ENCODE measurements around the gene STAT4.

STAT4 gene, protein sequence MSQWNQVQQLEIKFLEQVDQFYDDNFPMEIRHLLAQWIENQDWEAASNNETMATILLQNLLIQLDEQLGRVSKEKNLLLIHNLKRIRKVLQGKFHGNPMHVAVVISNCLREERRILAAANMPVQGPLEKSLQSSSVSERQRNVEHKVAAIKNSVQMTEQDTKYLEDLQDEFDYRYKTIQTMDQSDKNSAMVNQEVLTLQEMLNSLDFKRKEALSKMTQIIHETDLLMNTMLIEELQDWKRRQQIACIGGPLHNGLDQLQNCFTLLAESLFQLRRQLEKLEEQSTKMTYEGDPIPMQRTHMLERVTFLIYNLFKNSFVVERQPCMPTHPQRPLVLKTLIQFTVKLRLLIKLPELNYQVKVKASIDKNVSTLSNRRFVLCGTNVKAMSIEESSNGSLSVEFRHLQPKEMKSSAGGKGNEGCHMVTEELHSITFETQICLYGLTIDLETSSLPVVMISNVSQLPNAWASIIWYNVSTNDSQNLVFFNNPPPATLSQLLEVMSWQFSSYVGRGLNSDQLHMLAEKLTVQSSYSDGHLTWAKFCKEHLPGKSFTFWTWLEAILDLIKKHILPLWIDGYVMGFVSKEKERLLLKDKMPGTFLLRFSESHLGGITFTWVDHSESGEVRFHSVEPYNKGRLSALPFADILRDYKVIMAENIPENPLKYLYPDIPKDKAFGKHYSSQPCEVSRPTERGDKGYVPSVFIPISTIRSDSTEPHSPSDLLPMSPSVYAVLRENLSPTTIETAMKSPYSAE

DNA sequence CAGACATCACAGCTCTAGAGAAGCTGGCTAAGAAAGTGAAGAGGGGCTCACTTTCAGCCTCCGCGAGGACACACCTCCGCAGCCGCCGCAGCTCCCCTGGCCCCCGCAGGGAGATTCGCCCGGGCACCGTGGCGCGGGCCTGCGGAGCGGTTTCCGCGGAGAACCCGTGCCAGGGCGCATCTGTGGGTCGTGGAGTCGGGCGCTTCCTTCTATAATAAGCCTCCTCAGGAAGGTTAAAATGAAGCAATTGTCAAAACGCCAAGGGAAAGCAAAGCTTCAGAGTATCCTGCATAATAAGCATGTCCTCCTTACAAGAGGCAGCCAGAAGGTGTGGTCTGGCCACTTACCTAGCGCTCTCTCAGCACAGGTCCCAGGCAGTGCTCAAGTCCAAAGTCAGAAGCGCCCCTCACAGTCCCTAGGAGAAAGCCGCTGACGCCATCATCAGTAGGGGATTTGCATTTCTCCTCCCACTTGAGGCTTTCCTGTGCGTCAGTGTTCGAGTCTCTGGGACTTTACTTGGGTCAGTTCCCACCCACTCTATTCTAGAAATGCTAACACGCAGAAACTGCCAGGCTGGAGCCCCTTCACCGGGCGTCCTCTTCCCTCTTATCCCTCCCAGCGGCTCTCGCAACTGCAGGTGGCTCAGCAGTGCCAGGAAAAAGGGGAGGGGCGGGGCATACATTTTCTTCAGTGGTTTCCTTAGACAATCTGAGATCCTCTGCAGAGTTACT is at the start of gene STAT4:
Gene STAT4, minus strand, starts transcription at position 395 of the 731 bp plus-strand sequence. CDS start 2,791 bp downstream, outside the sequence.
- peak; percentile 59 for DNase-seq (ENCODE audit: low spot score)

DNA sequence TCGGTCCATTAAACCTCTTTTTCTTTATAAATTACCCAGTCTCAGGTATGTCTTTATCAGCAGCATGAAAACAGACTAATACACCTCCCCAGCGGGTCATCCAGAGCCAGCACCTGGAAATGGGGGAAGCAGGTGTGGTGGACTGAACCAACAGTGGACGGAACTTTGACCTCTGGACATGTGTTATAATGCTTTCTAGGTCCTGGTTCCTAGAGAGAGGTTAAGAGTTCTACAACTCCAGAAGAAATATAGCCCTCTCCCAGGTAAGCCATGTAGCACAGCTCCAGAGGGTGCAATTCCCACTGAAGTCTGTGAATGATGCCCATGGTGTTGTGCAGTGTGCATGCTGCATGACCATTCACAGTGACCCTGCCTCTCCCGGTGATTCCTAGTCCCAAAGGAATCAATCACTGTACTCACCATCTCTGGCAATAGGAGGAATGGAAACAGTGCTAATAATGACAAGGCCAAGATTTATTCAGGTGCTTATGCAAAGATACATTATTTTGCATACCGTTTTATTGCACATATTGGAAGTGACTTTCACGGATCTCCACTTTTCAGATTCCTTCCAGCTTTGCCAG is 49.2 kb upstream of the STAT4 start:
- DNase-seq (ENCODE audit: low spot score): no peak

DNA sequence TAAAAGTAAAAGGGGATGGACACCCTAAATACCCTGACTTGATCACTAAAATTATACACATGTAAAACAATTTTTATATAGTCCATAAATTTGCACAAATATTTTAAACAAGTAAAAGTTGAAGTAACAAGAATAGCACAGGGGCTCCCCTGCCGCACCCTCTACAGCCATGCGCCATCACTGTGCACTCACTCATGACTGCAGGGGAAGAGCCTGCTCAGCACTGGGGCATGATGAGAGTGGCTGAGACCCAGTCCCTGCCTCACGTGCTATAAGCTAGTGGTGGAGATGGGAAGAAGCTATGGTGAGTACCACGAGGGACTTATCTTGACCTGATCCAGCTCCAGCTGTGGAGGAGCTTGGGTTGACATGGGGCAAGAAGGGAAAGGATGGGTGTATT is 47.5 kb upstream of the STAT4 start:
- DNase-seq (ENCODE audit: low spot score): no peak

DNA sequence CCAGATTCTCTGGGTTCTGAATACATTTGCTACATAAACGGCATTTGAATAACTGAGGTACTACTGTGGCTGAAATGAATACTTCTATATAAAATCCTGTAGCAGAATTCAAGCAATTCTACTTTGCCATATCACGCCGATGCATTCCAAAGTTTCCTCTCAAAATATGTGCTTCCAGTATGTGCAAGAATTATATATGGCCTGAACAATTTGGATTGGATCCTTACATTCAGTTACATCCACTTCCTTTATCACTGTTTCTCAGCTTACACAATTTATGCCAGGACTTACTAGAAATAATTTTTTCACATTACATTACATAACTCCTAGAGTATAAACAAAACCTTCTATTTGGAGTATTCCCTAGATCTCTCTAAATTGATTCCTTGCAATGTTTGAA is 46.3 kb upstream of the STAT4 start:
- no peak for DNase-seq (ENCODE audit: low spot score)

DNA sequence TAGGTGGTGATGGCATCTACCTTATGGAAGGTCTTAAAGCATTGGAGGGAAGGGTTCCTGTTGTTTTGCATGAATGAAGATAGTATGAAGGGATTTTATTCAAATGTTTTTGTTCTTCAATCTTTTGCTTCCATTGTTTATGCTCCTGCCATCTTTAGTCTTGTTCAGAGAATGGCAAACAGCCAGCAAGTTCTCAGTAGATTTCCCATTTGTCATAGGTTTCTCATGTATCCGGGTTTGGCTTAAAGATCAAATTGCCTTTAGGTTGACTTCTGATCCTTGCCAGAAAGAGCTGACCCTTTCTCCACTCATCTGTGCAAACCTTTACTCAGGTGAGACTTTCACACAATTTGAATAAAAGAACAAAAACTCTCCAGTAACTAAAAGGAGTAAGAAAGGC is 44.2 kb upstream of the STAT4 start:
- peak; percentile 12 for DNase-seq (ENCODE audit: low spot score)

DNA sequence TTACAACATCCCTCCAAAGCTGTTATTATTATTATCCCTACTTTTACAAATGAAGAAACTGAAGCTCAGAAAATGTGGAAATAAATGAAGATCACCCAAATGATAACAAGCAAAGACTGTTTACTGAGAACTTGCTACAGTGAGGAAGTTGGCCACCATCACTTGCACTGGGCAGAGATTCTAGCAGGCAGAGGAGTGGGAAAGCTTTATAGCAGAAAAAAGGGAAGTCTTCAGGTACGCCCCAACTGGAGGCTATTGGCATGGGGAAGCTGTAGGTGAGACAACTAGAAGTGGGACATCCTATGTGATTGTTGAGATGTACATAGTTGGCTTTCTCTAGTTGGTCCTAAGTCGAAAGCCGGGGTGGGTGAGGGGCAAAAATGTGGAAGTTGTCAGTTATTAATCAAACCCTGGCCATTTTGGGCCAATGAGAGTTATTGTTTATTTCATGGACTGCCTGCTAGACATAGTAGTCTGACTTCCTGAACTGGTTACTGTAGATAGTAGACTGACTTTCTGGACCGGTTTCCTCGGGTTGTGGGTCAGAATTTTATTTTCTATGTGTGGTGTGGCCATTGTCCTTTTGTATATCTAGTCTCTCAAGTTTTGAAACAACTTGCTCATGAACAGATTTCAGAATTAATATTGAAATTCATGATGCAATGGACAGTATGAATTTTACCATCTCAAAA is 40.2 kb upstream of the STAT4 start:
- no peak for DNase-seq (ENCODE audit: low spot score)

DNA sequence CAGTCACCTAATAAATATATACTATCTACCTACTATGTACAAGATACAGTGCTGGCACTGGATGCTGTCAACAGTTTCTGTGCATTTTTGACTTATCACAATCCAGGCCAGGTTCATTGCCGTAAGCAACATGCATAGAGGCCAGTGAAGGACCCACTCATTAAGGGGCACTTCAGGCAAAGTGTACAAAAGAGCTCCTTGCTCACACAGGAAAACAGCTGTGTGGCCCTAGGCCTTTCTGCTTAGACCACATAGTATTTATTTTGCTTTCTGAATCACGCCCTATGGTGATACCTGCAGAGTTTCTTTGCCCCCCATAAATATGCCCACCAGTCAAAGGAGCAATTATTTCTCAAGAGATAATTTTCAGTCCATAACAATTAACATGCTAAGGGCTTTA is 39.6 kb upstream of the STAT4 start:
- no peak for DNase-seq (ENCODE audit: low spot score)

DNA sequence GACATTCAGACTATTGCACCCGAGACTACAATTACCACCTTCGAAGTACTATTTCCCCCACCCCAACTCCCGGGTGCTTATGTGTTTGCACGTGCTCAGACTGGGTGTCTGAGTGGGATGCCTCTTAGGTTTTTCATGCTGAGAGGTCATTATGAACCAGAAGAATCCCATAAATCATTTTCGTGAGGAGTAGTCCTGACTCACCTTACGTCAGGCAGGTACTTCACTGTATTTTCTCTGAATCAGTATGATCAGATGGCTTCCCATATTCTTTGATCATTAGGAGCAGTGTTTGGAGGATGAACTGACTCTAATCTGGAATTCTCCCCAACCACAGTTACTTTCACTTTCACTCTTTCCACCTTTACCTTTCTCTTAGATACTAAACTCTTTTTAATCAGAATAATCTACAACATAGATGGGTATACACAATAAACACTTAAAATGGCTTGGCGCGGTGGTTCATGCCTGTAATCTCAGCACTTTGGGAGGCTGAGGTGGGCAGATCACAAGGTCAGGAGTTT is 38.4 kb upstream of the STAT4 start:
- peak; percentile 12 for DNase-seq (ENCODE audit: low spot score)

DNA sequence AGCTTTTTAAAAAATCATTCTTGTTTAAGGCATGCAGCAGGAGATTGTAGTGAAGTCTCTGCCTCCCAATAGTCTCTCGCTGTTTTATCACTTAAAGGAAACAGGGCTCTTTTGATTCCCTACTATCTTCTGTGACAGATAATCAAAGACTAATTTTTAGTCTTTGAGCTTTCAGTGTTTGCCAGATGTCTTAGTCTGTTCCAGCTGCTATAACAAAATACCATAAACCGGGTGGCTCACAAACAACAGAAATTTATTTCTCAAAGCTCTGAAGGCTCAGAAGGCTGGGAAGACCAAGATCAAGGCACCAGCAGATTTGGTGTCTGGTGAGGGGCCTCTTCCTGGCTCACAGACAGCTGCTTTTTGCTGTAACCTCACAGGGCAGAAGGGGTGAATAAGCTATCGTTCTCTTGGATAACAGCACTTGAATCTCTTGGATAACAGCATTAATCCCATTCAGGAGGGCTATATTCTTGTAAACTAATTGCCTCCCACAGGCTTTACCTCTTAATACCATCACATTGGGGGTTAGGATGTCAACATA is 37.8 kb upstream of the STAT4 start:
- no peak for DNase-seq (ENCODE audit: low spot score)

DNA sequence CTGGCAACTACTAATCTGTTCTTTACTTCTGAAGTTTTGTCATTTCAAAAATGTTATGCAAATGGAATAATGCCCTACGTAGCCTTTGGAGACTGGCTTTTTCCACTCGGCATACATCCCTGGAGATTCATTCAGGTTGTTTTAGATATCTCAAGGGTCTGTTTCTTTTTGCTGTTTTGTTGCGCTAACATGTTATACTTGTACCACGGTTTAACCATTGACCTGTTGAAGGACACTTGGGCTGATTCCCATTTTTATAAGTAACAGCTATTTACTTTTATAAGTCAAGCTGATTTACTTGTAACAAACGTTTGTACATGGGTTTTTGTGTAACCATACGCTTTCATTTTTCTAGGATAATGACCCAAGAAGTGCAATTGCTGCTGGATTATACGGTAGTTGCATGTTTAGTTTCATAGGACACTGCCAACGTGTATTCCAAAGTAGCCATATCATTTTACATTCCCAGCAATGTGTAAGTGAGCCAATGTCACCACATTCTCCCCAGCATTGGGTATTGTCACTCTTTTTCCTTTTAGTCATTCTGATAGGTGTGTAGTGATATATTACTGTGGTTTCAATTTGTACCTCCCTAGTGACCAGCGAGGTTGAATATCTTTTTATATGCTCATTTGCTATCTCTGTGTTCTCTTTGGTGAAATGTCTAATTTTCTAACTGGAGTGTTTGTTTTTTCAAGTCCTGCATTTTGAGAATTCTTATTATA is 36.5 kb upstream of the STAT4 start:
- DNase-seq (ENCODE audit: low spot score): no peak

DNA sequence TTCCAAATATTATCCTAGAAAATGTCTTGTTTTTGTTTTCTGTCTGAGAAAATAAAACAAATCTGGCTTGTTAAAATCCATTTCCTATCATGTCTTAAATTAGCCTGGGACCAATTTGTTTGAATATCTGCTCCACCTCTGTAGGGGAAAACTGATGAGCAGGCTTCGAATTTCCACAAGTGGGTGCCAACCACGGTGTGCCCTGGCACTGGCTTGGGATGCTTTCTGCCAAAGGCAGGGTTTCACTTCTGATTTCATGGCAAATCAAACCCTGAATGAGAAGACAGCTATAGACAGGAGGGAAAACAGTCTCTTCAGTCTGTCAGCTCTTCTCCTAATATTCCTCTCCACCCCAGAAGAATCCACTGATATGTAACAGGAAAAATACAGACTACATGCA is 33.7 kb upstream of the STAT4 start:
- no peak for DNase-seq (ENCODE audit: low spot score)

DNA sequence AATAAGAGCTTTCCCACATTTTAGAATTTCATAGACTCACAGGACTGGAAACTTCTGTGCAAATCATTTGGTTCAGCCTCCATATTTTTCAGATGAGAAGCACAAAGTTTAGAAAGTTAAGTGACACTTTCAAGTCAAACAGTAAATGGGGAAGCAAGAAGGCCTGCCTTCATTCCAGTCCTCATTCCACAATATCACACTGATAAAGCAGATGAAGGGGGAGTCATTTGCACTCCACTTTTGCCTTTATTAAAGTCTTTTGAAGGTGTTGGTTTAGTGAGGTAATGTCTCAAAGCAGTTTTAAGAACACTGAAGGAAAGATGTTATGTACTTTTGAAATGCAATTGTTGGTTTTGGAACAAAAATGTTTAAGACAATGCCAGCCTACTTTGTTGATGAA is 32.7 kb upstream of the STAT4 start:
- DNase-seq (ENCODE audit: low spot score): no peak

DNA sequence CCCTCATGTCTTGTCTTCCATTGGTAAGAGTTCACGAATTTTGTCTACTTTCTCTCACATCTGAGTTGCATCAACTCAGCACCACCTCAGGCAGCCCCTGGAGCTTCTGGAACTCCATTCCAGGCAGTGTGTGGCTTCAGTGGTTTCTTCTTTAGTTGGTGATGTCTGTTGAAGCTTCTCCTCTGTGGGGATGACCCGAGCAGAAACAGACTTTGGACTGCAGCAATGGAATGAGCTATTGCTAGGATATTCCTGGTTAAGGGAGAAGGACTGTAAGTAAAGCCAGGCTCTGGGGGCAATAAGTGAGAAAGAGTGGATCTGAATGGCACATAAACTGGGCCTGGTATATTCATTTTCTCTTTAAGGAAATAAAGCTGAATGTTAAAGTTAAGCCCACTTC is 32.3 kb upstream of the STAT4 start:
- no peak for DNase-seq (ENCODE audit: low spot score)

DNA sequence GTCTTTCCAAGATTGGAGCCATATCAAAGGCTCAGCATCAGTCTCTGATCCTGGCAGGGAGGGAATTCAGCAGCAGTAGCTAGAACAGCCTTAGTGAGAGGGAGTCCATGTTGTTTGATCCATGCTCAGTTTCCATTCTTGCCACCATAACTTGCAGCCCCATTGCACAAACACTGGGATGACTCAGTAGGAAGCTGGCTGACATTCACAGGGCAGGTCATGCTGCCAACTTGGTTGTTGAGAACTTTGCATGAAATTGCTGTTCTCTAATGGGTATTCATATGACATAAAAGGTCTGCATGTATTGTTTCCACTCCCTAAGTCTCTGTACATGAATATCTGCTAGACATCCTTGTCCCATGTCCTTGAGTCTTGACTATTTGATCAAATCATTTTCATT is 29.9 kb upstream of the STAT4 start:
- DNase-seq (ENCODE audit: low spot score): peak; percentile 55

DNA sequence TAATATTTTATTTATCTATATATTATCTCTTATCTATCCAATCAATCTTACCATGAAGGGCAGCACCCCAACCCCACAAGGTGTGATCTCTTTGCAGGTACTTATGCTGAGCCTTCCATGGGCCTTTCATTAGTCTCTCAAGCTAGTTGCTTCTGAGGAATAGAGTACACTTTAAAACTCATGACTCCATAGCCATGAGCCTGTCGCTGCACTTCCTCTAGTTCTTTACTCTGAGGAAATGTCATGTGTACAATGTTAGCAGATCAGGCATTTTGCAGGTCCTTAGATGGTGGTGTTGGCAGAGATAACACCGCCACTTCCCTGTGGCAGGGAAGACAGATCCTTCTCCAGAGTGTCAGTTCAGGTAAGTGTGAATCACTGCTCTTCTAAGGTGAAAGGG is 29.5 kb upstream of the STAT4 start:
- peak; percentile 18 for DNase-seq (ENCODE audit: low spot score)

DNA sequence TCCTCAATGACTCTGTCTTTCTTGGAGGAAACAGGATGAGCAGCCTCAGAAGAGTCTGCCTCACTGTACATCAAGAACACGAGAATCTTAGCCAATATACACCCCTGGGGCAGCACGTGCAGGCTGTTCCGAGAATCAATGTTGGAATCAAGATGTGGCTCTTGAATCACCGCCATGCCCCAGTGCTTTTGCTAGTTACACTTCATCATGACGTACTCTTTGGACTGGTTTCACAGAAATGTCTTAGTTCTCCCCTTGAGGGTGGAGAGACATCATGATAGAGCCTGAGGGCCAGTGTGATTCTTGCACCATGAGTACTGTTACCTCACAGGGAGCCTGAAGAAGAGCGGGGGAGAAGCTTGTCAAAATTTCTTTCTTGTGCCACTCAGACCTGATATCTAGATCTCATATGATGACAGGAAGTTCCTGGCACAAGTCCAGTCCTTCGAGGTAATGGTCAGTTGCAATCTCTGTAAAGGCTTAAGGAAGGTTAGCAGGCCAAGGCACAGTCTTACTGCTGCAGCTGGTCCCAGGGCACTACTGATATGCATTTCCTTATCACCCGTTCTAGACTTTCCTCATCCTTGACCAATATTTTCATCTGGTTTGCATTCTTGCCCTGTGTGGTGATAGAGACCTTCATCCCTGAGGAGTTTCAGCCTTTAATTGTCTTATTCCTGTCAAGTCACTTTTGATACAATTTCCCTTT is 28.2 kb upstream of the STAT4 start:
- peak; percentile 98 for DNase-seq (ENCODE audit: low spot score)

DNA sequence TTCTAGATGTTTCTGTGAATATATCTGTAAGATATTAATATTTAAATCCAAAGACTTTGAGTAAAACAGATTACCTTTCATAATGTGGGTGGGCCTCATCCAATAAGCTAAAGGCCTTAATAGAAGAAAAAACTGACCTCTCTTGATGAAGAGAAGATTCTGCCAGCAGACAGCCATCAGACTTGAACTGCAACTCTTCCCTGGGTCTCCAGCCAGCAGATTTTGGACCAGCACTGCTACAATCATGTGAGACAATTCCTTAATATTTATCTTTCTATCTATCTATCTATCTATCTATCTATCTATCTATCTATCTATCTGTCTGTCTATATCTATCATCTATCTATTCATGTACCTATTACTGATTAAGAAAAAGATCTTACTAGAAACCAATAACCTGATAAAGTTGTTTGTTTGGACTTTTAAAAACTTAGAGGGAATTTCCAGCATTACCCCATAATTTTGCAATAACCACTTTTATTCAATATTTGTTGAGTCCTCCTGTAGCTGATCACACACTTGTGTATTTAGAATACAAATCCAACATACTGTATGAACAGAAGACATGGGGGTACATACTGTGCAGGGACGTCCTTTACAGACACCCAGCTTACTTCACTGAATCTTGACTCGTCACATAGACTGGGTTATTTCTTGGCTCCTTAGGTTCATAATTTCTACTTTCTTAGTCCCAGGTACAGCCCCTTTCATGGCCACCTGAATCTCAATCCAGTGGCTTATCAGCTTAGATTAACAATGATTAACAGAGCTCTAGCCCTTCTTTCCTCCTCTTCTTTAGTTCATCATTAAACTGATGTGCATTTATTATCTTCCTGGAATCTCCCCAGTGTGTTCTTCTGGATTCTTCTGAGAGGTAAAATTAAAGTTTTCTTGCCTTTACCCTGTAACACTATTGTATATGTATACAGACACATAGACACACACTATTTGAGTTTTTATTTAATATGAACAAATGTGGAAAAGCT is 27.2 kb upstream of the STAT4 start:
- no peak for DNase-seq (ENCODE audit: low spot score)

DNA sequence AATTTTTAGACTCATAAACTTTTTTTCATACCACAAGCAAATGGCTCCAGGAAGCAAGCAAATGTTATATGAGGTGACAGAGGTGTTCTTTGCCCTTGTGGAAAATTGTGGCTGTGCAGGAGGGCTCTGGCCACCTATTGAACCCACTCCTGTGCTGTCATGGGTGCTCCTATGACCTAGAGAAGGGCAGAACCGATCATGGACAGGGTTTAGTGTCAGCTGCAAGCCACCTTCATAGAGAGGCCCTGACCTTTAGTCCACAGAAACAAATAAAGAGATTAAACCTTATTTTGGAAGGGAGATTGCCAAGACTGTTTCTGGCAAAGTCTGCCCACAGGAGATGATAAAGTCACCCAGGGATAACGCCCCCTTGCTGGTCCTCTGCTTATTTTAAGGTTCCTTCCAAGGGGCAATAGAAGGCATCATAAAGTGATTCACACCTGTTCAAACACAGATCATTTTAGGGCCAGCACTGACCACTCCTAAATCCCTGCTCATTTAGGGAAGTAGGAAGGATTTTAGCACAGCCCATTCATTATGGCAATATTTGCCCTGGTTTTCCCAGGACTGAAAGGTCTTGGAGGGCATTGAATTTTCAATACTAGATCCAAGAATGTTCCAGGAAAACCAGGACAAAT is 26.1 kb upstream of the STAT4 start:
- DNase-seq (ENCODE audit: low spot score): no peak
